Limb (tissue), 2 donors: ENCODE data around the gene SLC22A25.
"Not testable (repeated sequence)": the region's sequence is repeated elsewhere in the genome, so short reads cannot be mapped to it uniquely, and the experiment has no call there.

Experiments used
- DNase-seq, 2 donors: peaks; one replicate each; pipeline ENCODE4 v3.0.0-alpha.2; 2016; ENCODE audit errors: extremely low spot score in 2 of 2

Gene SLC22A25

DNA sequence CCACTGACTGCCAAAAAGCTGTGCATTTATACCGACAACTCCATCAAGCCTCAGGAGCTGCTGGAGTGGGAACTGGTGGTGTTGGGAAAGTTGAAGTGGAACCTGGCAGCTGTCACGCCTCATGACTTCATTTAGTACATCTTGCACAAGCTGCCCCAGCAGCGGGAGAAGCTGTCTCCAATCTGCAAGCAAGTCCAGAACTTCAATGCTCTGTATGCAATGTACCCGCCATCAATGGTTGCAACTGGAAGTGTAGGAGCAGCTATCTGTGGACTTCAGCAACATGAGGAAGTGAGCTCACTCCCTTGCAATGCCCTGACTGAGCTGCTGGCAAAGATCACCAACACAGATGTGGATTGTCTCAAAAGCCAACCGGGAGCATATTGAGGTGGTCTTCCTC lies at the start of gene SLC22A25:
SLC22A25 (minus strand) TSS at position 67 of the 400 bp plus-strand sequence. CDS start 13,947 bp downstream, outside the sequence.
- DNase-seq, result no peak

DNA sequence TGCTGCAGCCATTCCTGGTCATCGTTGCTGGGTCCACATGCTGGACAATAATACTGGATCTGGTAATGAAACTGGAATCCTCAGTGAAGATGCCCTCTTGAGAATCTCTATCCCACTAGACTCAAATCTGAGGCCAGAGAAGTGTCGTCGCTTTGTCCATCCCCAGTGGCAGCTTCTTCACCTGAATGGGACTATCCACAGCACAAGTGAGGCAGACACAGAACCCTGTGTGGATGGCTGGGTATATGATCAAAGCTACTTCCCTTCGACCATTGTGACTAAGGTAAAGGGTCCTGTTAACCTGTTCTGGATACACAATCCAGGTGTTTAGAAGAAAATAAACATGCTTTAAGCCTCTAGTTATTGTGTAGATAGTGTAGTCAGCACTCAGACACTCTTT lies 46.9 kb upstream of the SLC22A25 start:
- no peak for DNase-seq

GRCh38 chr11:63289658-63290057 lies 46.3 kb upstream of the SLC22A25 start:
- DNase-seq, result no peak

GRCh38 chr11:63282579-63282978 lies 39.2 kb upstream of the SLC22A25 start:
- no peak for DNase-seq

- no peak for DNase-seq
These were observed 37.5 kb upstream of the SLC22A25 start for GRCh38 chr11:63280920-63281319.

DNA sequence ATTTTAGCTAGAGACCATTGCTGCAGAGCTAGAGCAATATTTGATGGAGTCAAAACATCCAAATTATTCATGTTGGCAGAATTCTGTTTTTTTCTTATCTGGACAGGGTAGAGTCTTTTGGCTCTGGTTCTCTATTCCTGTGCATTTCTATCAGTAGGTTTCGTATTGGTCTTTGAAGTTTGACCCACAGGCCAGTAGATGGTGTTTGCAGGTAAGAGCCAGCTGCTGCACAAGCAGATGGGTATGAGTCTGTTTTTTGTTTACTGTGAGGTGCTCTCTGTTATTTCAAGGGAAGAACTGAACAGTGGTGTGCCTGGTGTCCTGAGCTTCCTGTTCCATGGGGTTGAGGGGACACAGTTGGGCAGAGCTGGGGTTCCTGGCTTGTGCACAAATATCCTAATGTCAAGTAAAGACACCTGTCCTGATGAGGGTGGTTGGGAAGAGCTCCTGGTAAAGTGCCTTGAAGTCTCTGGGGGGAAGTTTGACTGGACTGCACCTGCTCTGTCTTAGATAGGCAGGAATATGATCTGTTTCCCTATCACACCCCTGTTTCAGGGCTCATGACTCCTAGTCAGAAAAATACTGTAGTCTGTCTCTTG lies 34.0 kb upstream of the SLC22A25 start:
- no peak for DNase-seq

GRCh38 chr11:63274776-63275175 lies 31.4 kb upstream of the SLC22A25 start:
- DNase-seq, result no peak

DNA sequence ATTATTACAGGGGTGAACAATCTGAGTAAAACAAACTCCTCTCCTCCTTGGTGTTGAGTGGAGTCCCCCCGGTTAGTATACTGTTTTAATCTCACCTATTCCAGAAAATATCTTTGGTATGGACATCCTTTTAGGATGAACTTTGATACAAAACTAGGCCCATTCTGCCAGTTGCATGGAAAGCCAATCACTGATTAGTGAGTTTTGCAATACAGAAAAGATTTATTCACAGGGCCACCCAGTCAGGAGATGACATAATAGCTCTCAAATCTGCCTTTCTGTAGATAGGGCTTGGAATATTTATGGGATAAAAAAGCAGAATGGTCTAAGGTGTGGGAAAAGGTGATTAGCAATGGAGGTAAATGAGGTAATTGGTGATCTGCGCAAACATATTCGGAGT lies 30.3 kb upstream of the SLC22A25 start:
- no peak for DNase-seq

DNA sequence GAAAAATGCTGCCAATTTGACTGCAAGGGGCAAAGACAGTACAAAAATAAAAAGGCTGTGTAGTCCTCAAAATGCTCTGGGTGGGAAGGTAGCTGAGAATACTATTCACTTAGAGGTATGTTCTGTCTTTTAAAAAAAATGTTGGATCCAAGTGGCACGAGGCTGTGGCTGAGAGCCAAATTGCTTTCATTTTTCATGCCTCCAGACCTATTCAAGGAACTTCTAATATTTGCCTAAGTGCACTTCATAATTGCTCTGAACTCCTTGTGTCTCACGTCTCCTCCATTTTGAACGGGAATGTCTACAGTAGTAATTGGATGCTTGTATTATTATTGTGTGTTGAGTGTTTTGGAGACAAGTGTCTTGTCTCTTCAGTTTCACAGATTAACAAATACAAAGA lies 19.1 kb upstream of the SLC22A25 start:
- no peak for DNase-seq

- no peak for DNase-seq
These were observed 7.9 kb upstream of the SLC22A25 start for GRCh38 chr11:63251312-63251711.

- DNase-seq, result no peak
These were observed 7.0 kb upstream of the SLC22A25 start for GRCh38 chr11:63250162-63251050.

- DNase-seq, result no peak
These were observed 5.6 kb upstream of the SLC22A25 start for GRCh38 chr11:63248966-63249365.

- not testable (repeated sequence) for DNase-seq
These were observed 4.0 kb upstream of the SLC22A25 start for GRCh38 chr11:63247237-63248002.

DNA sequence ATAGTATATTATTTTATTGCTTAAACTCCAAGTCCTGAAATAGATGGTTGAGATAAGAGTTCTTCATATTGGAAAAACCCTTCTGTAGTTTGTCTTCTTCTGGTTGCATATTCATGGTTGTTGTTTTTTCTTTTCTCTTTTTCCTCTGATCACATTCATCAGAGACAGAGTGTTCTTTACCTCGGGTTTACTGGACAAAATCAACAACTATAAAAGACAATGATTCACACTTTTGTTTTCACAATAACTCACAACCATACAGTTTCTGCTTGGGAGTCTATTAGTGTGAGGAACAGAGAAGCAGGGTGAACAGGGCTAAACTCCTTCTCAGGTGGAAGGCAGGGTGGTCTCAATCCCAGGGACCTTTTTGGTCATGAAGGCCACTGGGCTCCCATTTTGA lies 2.6 kb upstream of the SLC22A25 start:
- no peak for DNase-seq

GRCh38 chr11:63244862-63245261 lies 1.5 kb upstream of the SLC22A25 start:
- no peak for DNase-seq

DNA sequence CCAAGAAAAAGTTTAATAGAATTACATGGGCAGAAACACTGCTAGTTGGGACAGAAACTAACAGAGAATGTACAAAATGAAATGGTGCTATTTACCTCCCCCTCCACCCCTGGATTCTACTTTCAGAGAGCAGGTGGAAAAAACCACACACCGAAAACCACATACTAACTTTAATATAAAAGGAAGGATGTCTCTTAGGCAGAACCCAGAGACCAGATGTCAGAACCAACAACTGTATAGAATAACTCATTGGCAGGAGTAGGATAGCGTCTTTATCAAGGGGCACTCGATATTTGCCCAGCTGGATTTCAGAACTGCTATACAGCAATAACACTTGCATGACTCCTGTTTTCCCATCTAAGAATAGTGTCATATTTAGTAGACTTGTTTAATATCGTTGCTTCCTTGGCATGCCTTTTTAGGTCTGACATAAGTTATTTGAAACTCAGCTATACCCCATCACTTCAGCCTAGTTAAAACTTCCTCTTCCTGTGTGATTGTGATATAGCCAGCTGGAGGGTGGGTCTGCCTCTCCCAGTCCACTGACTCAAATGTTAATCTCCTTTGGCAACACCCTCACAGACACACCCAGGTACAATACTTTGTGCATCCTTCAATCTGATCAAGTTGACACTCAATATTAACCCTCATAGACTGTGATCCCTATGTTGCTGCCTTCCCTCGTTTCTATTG lies 1.2 kb downstream of the SLC22A25 start:
- no peak for DNase-seq

DNA sequence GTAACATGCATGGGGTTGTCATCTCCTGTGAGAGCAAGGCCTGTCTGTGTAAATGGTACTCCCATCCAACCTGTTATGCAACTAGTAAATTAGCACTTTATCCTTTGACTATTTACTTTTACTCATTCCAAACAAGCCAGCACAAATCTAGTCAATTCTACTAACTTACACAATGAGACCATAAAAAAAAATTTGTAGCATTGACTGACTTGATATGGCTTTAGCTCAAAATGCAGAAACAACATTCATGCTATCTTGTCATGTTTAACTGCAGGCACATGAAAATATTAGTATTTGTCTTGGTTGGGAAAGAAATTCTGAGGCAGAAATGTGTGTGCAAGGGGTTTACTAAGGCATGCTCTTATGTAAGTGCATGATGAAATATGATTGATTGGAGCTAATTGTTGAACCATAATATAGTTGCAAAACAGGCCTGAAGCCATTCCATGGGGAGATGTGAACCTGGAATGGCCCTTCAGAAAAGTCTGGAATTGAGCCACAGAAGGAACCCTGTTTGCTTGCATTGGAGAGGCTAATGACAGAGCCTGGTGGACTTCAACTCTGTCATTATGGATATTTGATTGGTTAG lies 2.5 kb downstream of the SLC22A25 start:
- DNase-seq, result no peak

DNA sequence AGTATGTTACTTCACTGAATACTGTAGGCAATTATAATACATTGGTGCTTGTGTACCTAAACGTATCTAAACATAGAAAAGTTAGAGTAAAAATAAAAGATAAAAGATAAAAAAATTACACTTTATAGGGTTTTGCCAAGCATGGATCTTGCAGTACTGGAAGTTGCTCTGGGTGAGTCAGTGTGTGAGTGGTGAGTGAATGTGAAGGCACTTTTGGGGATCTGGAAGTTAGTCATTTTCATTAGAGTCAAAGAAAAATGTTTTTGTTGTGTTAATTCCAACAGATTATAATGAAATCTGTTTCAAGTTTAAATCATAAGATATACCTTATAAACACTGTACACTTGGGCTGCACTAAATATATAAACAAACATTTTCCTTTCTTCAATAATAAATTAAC lies 3.3 kb downstream of the SLC22A25 start:
- DNase-seq, result no peak

DNA sequence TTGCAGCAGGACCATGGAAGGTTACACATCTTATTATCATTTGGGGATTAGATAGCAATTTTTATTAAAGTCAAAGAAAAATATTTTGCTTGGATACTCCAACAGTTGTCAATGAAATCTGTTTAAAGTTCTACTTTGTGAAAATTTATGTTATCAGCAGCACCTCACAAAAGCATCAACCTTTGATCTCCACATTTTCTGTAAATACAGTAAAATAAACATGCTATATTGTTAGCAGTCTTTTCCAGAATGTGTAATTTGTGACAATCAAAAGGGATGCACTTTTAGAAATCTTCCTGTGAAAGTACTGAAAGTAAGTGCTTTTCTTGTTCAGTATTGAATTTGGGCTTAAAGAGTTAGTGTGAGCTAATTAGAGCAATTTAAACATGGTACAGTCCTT lies 4.1 kb downstream of the SLC22A25 start:
- DNase-seq, result no peak

DNA sequence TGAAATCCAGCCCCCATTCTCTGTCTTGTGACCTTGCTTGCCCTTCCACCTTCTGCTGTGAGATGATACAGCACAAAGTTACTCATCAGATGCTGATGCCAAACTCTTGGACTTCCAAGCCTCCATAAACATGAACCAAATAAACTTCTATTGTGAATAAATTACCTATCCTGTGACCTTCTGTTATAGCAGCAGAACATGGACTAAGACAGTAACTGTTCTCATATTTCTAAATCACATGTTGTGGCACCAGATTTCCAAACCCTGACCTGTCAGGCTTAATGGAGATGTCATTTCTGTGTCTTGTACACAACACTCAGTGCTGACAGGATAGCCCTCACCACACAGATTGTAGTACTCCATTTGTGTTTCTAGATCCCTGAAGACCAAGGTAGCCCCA lies 6.0 kb downstream of the SLC22A25 start:
- DNase-seq, result no peak
